ENCODE measurements around the gene UNC13A. TPM values are rescaled to one million over a fixed set of nuclear protein-coding genes. Genes with fewer than 3 reads are reported as not detected.

UNC13A gene
- total RNA-seq, 1 donor from 2014 or later = 0.13 TPM

DNA sequence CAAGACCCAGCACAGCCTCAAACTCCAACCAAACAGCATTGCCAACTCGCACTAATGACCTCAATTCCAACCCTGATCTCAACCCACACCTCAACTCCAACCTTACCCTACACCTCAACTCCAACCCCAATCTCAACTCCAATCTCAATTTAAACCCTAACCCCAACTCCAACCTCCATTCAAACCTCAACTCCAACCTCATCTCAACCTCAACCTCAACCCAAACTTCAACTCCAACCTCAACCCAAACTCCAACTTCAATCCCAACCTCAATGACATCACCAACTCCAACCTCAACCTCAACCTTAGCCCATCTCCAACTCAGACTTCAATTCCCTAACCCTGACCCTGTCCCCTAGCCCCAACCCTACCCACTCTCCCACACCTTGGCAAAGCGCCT lies 58.4 kb downstream of the UNC13A start:
- DNase-seq (ENCODE audit: low spot score) (no peak), ATAC-seq (no peak)

DNA sequence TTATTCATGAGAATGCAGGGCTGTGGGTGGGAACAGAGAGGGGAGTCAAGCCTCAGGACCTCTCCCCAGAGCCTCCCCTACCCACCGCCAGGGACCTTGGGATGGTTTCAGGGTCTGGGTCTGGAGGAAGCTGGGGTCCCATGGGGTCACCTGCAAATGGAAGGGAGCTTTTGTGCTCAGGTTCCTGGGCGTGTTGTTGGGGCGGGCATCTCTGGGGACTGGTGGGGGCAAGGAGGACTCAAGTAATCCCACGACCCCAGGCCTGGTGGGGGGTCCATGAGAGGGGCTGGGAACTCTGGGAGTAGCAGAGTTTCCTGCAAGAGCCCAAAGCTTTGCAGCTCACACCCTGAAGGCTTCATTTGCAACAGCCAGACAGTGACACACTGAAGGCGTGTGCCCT lies 60.2 kb downstream of the UNC13A start:
- ATAC-seq = no peak
- no peak for DNase-seq (ENCODE audit: low spot score)

DNA sequence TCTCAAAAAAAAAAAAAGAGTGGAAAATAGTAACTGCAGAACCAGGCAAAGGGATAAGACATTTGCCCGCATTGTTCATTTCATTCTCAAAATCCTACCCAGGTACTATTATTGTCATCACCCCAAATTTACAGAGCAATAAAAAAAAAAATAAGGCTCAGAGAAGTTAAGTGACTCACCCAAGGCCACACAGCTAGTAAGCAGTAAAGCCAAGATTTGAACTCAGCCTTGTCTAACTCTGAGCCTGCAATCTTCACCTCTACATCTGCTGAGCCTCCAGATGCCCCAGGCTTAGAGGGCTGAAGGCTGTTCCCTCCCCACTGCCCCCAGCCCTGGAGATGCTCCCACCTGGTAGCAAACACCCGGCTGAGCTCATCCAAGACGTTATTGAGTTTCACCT lies 61.0 kb downstream of the UNC13A start:
- ATAC-seq (no peak), DNase-seq (ENCODE audit: low spot score) (no peak)

DNA sequence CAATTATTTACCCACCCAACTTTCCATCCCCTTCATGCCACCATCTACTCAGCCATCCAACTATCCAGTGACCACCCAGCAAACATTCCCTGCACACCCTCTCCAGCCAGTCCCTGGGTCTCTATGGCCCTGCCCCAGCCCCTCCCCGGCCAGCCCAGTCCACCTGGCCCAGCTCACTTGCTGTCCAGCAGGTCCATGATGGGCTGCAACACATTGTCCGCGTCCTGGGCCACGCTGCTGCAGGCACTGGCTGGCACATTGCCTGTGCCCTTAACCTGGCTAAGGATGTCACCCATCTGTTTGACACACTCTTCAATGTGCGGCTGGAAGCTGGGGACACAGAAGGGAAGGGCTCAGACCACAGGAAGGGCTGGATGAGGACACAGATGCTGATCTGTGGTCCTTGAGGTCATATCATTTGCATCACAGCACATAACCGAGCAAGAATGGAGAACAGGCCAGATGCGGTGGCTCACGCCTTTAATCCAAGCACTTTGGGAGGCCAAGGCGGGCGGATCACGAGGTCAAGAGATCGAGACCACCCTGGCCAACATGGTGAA lies 61.6 kb downstream of the UNC13A start:
- DNase-seq (ENCODE audit: low spot score) = no peak
- no peak for ATAC-seq

DNA sequence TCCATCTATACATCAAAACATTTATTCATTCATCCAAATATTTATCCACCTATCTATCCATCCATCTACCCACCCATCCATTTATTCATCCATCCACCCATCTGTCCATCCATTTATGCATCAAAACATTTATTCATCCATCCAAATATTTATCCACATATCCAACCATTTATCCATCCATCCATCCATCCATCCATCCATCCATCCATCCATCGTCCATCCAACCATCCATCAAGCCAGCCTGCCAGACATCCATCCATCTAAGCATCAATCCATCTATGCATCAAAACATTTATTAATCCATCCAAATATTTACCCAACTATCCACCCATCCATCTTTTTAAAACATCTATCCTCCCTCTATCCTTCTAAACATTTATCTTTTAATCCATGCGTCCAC lies 62.2 kb downstream of the UNC13A start:
- no peak for ATAC-seq

DNA sequence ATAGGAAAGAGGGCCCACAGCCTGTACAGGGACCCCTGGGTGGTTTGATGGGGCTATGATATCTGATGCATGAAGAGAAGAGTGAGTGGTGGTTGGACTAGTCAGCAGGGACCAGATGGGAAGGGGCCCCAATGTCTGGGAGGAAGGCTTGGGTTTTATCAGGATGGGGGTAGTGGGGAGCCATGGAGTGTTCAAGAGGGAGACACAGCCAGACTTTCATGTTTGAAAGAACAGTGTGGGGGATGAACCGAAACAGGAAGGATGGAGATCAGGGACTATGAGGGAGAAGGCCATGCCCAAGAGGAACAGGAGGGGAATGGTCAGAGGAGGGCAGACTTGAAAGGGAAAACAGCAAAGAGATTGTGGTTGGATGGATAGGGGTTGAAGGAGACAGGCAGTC lies 63.1 kb downstream of the UNC13A start:
- no peak for ATAC-seq
- DNase-seq (ENCODE audit: low spot score) = no peak

More for the DNA sequence above, 62.2 kb downstream of the UNC13A start:
- DNase-seq (ENCODE audit: low spot score) = no peak

DNA sequence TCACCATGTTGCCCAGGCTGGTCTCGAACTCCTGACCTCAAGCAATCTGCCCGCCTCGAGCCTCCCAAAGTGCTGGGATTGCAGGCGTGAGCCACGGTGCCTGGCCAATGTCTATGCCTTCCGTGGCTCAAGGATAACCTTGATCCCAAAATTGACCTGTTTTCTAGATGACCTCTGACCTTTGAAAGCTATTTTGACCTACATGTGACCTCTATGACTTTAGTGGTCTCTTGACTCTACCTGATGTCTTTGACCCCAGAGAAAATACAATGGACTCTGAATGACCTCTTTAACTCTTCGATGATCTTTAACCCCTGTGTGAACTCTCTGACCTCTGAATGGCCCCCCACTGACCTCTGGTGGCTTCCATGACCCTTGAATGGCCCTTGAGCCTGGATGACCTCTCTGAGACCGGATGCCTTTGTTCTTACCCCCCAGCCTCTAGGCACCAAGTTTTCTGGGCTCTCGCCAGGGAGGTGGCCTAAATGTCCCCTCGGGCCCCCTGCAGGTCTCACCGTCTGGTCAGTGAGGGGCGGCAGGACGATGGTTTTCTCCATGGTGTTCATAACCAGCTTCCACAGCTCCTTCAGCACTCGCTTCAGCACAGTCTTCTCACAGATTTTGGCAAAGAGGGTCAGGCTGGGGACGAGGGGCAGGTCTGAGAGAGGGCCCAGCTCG lies 63.7 kb downstream of the UNC13A start:
- no peak for DNase-seq (ENCODE audit: low spot score)
- ATAC-seq = no peak

DNA sequence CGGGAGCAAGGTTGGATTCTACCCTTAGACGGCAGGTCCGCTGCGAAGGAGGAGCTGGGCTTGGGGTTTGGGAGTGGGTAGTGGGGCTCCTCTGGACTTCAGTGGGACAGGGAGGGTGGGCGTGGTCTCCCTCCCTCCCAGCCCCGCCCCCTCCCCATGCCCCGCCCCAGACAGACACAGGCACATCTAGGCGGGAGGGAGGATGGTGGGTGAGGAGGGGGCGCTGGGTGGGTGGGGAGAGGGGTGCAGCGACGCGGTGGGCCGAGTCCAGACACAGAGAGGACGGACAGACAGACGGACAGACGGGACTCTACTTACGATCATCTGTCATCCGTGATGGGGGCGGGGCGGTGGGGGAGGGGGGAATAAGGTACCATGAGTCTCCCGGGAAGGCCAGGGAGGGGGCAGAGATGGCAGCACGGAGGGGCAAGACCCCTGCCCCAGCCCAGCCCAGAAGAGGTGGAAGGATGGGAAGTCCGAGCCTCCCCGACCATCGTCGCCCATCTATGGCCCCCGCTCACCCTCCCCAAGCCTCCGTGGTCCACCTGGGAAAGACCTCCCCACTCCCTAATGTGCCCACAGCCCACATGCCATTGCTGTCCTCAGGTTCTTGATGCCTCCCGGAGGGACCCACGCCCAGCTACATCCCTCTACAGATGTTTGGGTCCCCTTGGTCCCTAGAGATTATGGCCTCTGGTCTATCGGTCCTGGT lies 64.8 kb downstream of the UNC13A start:
- DNase-seq (ENCODE audit: low spot score) = no peak
- ATAC-seq = no peak

DNA sequence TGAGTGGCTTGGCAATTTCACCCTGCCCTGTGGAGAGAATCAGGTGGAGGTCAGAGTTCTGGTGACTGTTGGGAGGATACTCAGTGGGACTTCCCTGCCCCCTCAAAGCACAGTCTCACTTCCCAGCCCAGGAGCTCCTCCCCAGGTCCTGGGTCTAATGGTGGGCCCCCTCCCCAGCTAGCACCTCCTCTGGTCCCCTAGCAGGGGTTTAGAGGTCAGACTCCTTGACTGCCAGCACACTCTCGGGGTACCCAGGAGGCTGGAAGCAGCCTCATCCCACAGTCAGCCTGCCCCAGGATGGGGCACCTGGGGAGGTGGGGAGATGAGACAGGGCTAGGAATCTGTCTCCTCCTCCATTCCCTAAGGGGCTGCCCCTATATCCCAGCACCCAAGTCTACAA lies 67.5 kb downstream of the UNC13A start:
- no peak for DNase-seq (ENCODE audit: low spot score)
- no peak for ATAC-seq

DNA sequence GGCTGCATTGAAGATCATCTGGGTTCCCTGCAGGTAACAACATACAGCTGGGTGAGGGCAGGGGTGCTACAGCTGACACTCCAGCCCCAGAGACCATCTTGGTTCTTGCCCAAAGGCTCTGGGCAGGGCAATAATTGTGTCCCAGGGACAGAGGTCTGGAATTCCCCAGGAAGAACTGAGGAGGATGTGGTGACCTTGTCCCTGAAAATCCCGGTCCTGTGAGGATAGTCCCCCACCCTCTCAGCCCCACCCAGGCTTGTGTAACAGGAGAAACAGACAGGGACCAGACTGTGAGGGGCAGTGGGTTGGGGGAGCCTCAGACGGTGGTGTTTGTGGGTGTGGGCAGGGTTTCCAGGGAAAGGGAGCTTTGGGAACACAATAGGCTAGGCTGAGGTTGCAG lies 69.2 kb downstream of the UNC13A start:
- DNase-seq (ENCODE audit: low spot score) = no peak
- no peak for ATAC-seq

DNA sequence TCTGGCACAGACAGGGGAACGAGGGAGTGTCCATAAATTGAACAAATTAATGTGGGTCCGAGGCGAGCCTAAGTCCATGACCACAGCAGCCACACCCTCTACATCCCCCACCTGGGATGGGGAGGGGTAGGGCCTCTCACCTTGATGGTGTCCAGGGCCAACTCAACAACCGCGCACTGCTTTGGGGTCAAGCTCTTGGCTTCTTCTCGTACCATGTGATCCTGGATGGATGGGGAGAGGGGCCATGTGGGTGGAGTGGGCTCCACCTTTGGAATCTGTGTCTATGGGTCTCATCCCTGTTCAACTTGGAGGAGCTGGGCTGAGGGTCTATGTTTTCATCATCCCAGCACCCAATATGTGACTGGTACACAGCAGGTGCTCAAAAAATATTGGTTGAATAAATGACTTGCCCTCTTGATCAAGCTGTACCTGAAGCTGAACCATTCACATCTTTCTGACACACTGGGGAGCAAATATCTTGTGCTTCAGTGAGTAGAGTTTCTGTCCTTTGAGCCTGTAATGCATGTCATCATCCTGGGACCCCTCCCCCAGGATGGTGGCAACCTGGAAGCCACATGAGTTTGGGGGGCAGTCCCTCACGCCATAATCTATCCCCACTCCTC lies 69.8 kb downstream of the UNC13A start:
- ATAC-seq = no peak

DNA sequence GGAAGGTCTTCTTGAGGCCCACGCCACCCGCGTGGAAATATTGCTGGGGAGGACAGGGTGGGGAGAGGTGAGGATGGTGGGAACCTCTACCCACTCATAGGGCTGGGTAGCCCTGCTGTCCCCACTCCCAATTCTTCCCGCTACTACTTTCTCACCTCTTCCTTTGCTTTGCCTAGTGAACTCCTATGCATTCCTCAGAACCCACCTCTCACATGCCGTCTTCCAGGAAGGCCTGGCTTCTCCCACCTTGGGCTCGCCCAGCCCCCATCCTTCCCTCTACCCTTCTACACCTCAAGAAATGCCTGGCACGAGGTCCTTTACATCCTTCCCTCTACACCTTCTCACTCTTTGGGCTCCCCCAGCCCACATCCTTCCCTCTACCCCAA lies 70.4 kb downstream of the UNC13A start:
- DNase-seq (ENCODE audit: low spot score) (no peak), ATAC-seq (no peak)

More for the DNA sequence above, 69.8 kb downstream of the UNC13A start:
- DNase-seq (ENCODE audit: low spot score) = no peak

DNA sequence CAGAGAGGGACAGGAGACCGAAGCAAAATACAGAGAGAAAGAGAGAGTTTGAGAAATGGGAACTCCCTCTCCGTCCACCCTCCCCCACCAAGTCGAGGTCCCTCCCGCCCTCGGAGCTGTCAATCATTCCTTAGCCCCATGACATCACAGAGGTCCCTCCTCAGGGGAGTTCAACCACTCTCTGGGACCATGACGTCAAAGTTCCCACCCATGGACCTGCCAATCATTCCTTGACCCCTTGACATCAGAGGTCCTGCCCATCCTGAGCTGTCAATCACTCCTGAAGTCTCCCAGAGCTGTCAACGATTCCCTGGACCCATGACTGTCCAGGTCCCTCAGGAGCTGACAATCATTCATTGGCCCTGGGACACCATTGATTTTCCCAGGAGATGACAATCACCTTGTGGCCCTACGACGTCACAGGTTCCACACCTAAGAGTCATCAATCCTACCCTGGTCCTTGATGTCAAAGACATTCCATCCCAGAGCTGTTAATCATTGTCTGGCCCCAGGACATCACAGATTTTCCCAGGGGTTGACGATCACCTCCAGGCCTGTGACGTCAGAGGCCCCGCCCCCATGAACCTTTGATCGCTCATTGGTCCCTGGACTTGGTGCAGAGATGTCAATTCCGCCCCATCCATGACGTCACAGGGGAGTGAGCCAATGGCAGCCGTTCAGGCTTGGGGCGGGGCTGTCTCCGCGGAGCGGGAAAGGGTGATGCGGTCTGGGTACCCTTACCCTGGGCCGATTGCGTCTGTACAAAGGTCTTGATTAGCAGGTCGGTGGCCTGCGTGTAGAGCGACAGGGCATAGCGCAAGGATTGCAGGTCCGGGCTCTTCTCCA lies 71.0 kb downstream of the UNC13A start:
- ATAC-seq = no peak
- DNase-seq (ENCODE audit: low spot score) = no peak

DNA sequence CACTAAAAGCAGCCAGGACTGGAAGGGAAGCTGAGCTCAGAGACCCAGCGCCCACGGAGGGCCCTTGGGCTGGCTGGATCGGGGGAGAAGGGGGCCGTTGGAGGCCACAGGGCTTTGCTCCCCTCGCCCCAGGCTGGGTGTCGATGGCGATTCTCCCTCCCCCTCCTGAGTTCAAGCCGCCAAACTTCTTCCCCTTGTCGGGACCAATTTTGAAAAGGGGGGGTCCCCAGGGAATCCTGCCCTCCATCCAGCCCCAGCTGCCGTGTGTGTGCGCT lies 71.5 kb downstream of the UNC13A start:
- ATAC-seq (no peak), DNase-seq (ENCODE audit: low spot score) (no peak)

DNA sequence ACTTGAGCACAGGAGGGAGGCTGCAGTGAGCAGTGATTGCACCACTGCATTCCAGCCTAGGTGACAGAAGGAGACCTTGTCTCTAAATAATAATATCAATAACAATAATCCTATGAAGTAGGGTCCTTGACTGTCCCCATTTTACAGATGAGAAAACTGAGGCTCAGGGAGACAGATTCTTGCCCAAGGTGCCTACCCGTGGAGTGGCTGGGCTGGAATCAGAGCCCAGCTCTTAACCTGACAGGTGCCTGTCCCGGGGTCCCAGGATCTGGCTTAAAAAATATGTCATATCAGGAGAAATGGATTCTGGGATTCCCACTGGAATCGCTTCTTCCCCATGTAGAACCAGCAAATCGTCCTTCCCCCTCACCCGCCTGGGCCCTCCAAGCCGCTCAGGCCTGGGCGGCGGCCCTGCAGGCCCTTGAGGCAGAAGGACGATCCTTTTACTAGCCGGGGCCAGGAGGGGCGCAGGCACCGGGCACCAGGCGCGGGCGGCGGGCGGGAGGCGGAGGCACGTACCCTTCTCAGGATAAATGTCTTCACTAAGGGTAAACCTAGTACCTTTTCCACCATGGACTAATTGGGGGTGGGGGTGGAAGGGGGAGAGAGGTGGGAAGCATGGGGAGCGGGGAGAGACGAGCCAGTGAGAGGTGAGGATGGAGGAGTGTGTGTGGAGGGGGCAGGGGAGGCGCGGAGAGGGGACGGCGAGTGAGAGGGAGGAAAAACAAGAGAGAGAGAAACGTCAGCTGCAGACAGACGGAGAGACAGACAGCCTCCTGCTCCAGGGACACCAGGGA lies 72.1 kb downstream of the UNC13A start:
- no peak for ATAC-seq
- DNase-seq (ENCODE audit: low spot score) = no peak

DNA sequence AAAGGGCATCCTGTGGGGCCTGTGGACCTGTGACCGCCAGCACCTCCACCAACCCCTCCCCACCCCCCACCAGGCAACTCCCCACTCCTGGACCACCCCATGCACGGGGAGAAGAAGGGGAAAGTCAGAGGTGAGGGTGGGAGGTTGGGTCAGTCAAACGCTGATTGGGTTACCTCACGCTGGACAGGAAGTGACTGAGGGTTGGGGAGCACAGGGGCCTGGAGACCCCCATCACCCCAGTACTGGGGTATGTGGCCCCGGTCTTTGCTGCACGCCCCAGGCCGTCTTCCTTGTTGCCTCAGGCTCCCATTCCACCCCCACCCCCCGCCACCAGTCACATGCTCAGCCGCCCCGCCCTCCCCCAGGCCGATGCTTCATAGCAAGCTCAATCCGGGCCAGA lies 73.7 kb downstream of the UNC13A start:
- DNase-seq (ENCODE audit: low spot score) (no peak), ATAC-seq (no peak)

DNA sequence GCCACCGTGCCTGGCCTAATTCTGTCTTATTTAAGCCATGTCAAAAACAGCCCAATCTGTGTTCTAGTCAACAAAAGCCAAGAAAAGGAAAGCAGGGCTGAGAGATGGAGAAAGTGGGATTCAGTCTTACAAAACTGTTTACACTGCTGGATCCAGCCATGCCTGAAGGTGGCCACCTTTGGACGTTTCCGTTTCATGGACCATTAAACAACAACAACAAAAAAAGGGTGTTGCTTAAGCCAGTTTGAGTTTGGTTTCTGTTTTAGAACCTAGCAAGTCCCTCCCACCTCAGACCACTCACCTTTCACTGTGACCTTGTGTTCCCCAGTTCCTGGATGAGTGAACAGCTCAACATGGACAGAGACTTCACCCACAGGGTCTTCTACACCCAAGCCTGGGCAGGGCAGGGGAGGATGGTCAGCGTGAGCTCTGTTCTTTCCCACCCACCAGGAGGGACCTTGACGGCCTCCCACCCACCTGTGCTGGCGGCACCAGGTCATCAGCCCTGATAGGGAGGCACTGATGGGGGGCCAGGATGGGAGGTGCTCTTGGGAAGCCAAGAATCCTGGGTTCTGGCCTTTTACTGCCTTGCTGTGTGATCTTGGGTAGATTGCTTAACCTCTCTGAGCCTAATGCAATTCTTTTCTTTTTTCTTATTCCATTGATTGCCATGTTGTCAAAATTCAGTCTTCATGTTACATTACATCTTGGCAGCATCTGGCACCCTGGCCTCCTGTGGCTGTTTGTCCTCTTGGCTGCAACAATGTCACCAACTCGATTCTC lies 76.5 kb downstream of the UNC13A start:
- ATAC-seq = no peak
- no peak for DNase-seq (ENCODE audit: low spot score)

DNA sequence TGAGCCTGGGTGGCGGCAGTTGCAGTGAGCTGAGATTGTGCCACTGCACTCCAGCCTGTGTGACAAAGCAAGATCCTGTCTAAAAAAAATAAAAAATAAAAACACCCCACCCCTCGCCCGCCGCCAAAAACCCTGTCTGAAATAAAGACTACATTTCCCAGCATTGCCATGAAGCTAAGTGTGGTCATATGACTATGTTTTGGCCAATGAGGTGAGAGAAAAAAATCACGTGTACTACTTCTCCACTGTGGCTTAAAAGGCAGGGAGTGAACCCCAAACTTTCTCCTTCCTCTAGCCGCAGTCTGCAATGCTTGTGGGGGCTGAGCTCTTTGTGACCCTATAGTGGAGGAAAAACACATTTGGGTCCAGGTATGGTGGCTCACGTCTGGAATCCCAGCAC lies 77.8 kb downstream of the UNC13A start:
- no peak for DNase-seq (ENCODE audit: low spot score)

DNA sequence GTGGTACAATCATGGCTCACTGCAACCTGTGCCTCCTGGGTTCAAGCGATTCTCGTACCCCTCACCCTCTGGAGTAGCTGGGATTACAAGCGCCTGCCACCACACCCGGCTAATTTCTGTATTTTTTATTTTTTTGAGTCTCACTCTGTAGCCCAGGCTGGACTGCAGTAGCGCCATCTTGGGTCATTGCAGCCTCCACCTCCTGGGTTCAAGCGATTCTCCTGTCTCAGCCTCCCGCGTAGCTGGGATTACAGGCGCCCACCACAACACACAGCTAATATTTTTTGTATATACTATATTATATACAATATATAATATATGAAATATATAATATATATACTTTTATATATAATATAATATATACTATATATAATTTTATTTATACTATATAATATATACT lies 80.2 kb downstream of the UNC13A start:
- DNase-seq (ENCODE audit: low spot score) (no peak), ATAC-seq (no peak)

More for the DNA sequence above, 77.8 kb downstream of the UNC13A start:
- no peak for ATAC-seq

All from left lobe of liver (tissue), 2 donors.